Left ventricle myocardium superior (tissue), 1 donor: Measurements from ENCODE around the gene ARHGAP6. TPM values are rescaled to one million over a fixed set of nuclear protein-coding genes. Genes with fewer than 3 reads are reported as not detected.

Source experiments
- ATAC-seq: fragments of 200-7000 bp; cut with Tn5 transposase; one replicate; pipeline ENCODE4 v1.9.1; 2020; ENCODE audit warnings: mild to moderate bottlenecking, moderate library complexity
- DNase-seq: peaks from one replicate; pipeline ENCODE4 v3.0.0-alpha.2; 2020
- intact Hi-C: fragments of 100-400 bp; cut with micrococcal nuclease; formaldehyde crosslinking; loops from one replicate; pipeline ENCODE4 v1.11.0; 2022
- total RNA-seq: library from RNA; stranded (reverse); fragmentation: NEBNext Ultra II Directional; extraction: Animal tissue kit (Norgen Biotek cat#: 25700); gene quantifications from one replicate; pipeline ENCODE4 v1.2.1, GENCODE V29; 2021
- donor health status: DM: no; HTN: yes; CAD: no; lungs with severe emphysema.

ARHGAP6 gene
- total RNA-seq, 1 donor from 2014 or later, result 2.8 TPM

- intact Hi-C loops, result no loop called here
- no peak for ATAC-seq
- DNase-seq, result no peak
These were observed 187.7 kb downstream of the ARHGAP6 start for GRCh38 chrX:11478026-11478425.

GRCh38 chrX:11474576-11474975 lies 191.1 kb downstream of the ARHGAP6 start:
- no peak for ATAC-seq
- intact Hi-C loops, result no loop called here
- DNase-seq, result no peak

- DNase-seq (no peak), ATAC-seq (no peak)
- intact Hi-C loops, result no loop called here
These were observed 191.7 kb downstream of the ARHGAP6 start for GRCh38 chrX:11474021-11474420.

- ATAC-seq (peak; percentile 48), DNase-seq (no peak)
- intact Hi-C loops, result no loop called here
These were observed 192.8 kb downstream of the ARHGAP6 start for GRCh38 chrX:11472879-11473278.

GRCh38 chrX:11472381-11472780 lies 193.3 kb downstream of the ARHGAP6 start:
- intact Hi-C loops, result no loop called here
- no peak for DNase-seq
- no peak for ATAC-seq

GRCh38 chrX:11470250-11470974 lies 195.3 kb downstream of the ARHGAP6 start:
- intact Hi-C loops, result no loop called here
- ATAC-seq (peak; percentile 36), DNase-seq (no peak)

GRCh38 chrX:11465648-11466411 lies 199.9 kb downstream of the ARHGAP6 start:
- intact Hi-C loops, result no loop called here
- DNase-seq (no peak), ATAC-seq (no peak)

GRCh38 chrX:11464836-11465463 lies 200.8 kb downstream of the ARHGAP6 start:
- no peak for ATAC-seq
- intact Hi-C loops, result no loop called here
- no peak for DNase-seq

GRCh38 chrX:11464380-11464779 lies 201.3 kb downstream of the ARHGAP6 start:
- DNase-seq, result no peak
- intact Hi-C loops, result no loop called here
- ATAC-seq, result no peak

- intact Hi-C loops, result no loop called here
- ATAC-seq, result no peak
These were observed 203.1 kb downstream of the ARHGAP6 start for GRCh38 chrX:11462648-11463047.

GRCh38 chrX:11462136-11462535 lies 203.6 kb downstream of the ARHGAP6 start:
- intact Hi-C loops, result no loop called here
- no peak for DNase-seq
- ATAC-seq, result no peak

More at GRCh38 chrX:11462648-11463047, 203.1 kb downstream of the ARHGAP6 start:
- DNase-seq, result no peak

- intact Hi-C loops, result no loop called here
- DNase-seq (no peak), ATAC-seq (no peak)
These were observed 204.3 kb downstream of the ARHGAP6 start for GRCh38 chrX:11461201-11462001.

- DNase-seq, result no peak
- ATAC-seq, result no peak
- intact Hi-C loops, result no loop called here
These were observed 205.4 kb downstream of the ARHGAP6 start for GRCh38 chrX:11460347-11460746.

- DNase-seq (peak; percentile 20), ATAC-seq (peak; percentile 57)
- intact Hi-C loops, result no loop called here
These were observed 207.6 kb downstream of the ARHGAP6 start for GRCh38 chrX:11458170-11458569.

- DNase-seq, result no peak
- no peak for ATAC-seq
- intact Hi-C loops, result no loop called here
These were observed 214.6 kb downstream of the ARHGAP6 start for GRCh38 chrX:11451151-11451550.

- intact Hi-C loops, result no loop called here
- DNase-seq (no peak), ATAC-seq (no peak)
These were observed 215.4 kb downstream of the ARHGAP6 start for GRCh38 chrX:11450354-11450753.

GRCh38 chrX:11449613-11450012 lies 216.1 kb downstream of the ARHGAP6 start:
- no peak for DNase-seq
- intact Hi-C loops, result no loop called here
- no peak for ATAC-seq

GRCh38 chrX:11447418-11447817 lies 218.3 kb downstream of the ARHGAP6 start:
- DNase-seq, result no peak
- ATAC-seq, result no peak
- intact Hi-C loops, result no loop called here

GRCh38 chrX:11446949-11447348 lies 218.8 kb downstream of the ARHGAP6 start:
- intact Hi-C loops, result no loop called here
- ATAC-seq (no peak), DNase-seq (no peak)
